Trophoblast cell (in vitro differentiated cells and primary cell): ENCODE data around the gene ANKRD52.
A peak's percentile ranks its signal among the peaks of the same experiment; 100 is the strongest.

ENCODE experiments used
- DNase-seq, 2 donors: peaks; one replicate each; pipeline ENCODE4 v3.0.0-alpha.2; 2016
- H2AFZ ChIP-seq: 2 replicates; pipeline ENCODE4 v1.6.1; 2013; ENCODE audit warnings: low read length, moderate library complexity, mild to moderate bottlenecking; ENCODE audit not compliant: insufficient read depth, poor library complexity
- H2AK5ac ChIP-seq: 2 replicates; pipeline ENCODE4 v1.6.1; 2013; ENCODE audit warnings: mild to moderate bottlenecking, low read length
- H2BK120ac ChIP-seq: 2 replicates; pipeline ENCODE4 v1.6.1; 2013; ENCODE audit warnings: low read length, mild to moderate bottlenecking, moderate library complexity; ENCODE audit not compliant: insufficient read depth, poor library complexity
- H2BK12ac ChIP-seq: 2 replicates; pipeline ENCODE4 v1.6.1; 2013; ENCODE audit warnings: mild to moderate bottlenecking, low read length, moderate library complexity
- H2BK5ac ChIP-seq: 2 replicates; pipeline ENCODE4 v1.6.1; 2013; ENCODE audit warnings: low read length, low read depth, moderate library complexity, mild to moderate bottlenecking; ENCODE audit not compliant: poor library complexity
- H3K14ac ChIP-seq: 2 replicates; pipeline ENCODE4 v1.6.1; 2013; ENCODE audit warnings: mild to moderate bottlenecking, low read length
- H3K18ac ChIP-seq: 2 replicates; pipeline ENCODE4 v1.6.1; 2013; ENCODE audit warnings: mild to moderate bottlenecking, low read length
- H3K23ac ChIP-seq: 2 replicates; pipeline ENCODE4 v1.6.1; 2013; ENCODE audit warnings: low read length
- H3K27ac ChIP-seq: 2 replicates; pipeline ENCODE4 v1.5.1; 2013; ENCODE audit warnings: low read depth, mild to moderate bottlenecking, inconsistent platforms, low read length, moderate library complexity
- H3K27me3 ChIP-seq: 2 replicates; pipeline ENCODE4 v1.6.1; 2013; ENCODE audit warnings: inconsistent platforms, mild to moderate bottlenecking, low read length, moderate library complexity; ENCODE audit not compliant: insufficient read depth
- H3K36me3 ChIP-seq, 2 experiments: 1 replicate in 1 of 2; 2 replicates in 1 of 2; pipeline ENCODE4 v1.6.1; 2013; ENCODE audit warnings: low read length in 2 of 2, mild to moderate bottlenecking in 2 of 2, moderate library complexity in 1 of 2; ENCODE audit not compliant: insufficient read depth in 2 of 2, control insufficient read depth in 1 of 2
- H3K4ac ChIP-seq: 2 replicates; pipeline ENCODE4 v1.6.1; 2013; ENCODE audit warnings: low read depth, mild to moderate bottlenecking, low read length, moderate library complexity
- H3K4me1 ChIP-seq, 2 experiments: 1 replicate in 1 of 2; 2 replicates in 1 of 2; pipeline ENCODE4 v1.6.1; 2013; ENCODE audit warnings: low read length in 2 of 2, mild to moderate bottlenecking in 2 of 2, moderate library complexity in 1 of 2; ENCODE audit not compliant: insufficient read depth in 2 of 2, control insufficient read depth in 1 of 2
- H3K4me2 ChIP-seq: 2 replicates; pipeline ENCODE4 v1.6.1; 2013; ENCODE audit warnings: inconsistent platforms, mild to moderate bottlenecking, low read length, moderate library complexity
- H3K4me3 ChIP-seq: 2 replicates; pipeline ENCODE4 v1.5.1; 2013; ENCODE audit warnings: mild to moderate bottlenecking, low read depth, low read length, inconsistent platforms
- H3K79me1 ChIP-seq: one replicate; pipeline ENCODE4 v1.6.1; 2013; ENCODE audit warnings: low read length
- H3K79me2 ChIP-seq: 2 replicates; pipeline ENCODE4 v1.6.1; 2013; ENCODE audit warnings: low read length, mild to moderate bottlenecking; ENCODE audit not compliant: control insufficient read depth, insufficient read depth, poor library complexity
- H3K9ac ChIP-seq: 2 replicates; pipeline ENCODE4 v1.6.1; 2013; ENCODE audit warnings: mild to moderate bottlenecking, low read length
- H3K9me3 ChIP-seq: 2 replicates; pipeline ENCODE4 v1.6.1; 2013; ENCODE audit warnings: low read depth, mild to moderate bottlenecking, control low read depth, inconsistent platforms, low read length; ENCODE audit not compliant: insufficient read depth
- H4K12ac ChIP-seq: 2 replicates; pipeline ENCODE4 v1.6.1; 2013; ENCODE audit warnings: low read depth, mild to moderate bottlenecking, low read length, moderate library complexity
- H4K8ac ChIP-seq: 2 replicates; pipeline ENCODE4 v1.6.1; 2013; ENCODE audit warnings: low read depth, mild to moderate bottlenecking, low read length, moderate library complexity
- H4K91ac ChIP-seq: one replicate; pipeline ENCODE4 v1.6.1; 2013; ENCODE audit warnings: low read depth, mild to moderate bottlenecking, low read length, moderate library complexity
- WGBS: extraction: QIAGEN DNeasy Blood & Tissue Kit; methylation state at CpG from one replicate; pipeline ENCODE4 v1.1.7; 2013; ENCODE audit warnings: missing lambda C conversion rate; ENCODE audit not compliant: insufficient read length, insufficient coverage; ENCODE audit errors: extremely low coverage; 5-methylcytosine and 5-hydroxymethylcytosine counted together

ANKRD52 gene

DNA sequence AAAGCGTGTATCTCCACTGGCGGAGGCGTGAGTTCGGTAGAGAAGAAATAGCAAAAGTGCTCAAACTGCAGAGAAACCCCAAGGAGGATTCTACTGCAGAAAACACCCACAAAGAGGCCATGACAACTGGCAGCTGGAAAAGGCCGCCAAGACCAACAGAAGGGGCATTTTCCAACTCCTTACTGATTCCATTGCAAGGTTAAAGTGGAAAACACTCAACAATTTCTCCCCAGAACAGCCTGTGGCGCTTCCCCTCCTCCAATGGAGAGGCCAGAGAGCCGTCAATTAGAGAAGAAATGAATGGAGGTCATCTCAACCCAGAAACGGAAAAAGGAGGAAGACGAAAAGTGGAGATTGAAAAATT lies 618 bp upstream of the ANKRD52 start:
- Histone ChIP-seq H2AFZ (peak overlapping the region; percentile 69), H2BK120ac (no peak overlapping the region), H3K79me2 (peaks cover 11% of the 10 kb centered on the region), H3K27ac (no peak overlapping the region), H3K4ac (peak overlapping the region; percentile 22), H4K91ac (peak overlapping the region; percentile 87), H3K36me3 (peaks cover 23 to 27% of the 10 kb centered on the region in 2 experiments), H3K14ac (peak overlapping the region; percentile 76), H3K4me3 (peak overlapping the region; percentile 85), H3K18ac (no peak overlapping the region), H3K4me2 (peak overlapping the region; percentile 91), H3K4me1 (peaks cover 8 to 9% of the 10 kb centered on the region in 2 experiments), H3K9ac (peak overlapping the region; percentile 98), H4K12ac (peak overlapping the region; percentile 96), H3K27me3 (no peaks in the 10 kb centered on the region), H3K9me3 (no peaks in the 10 kb centered on the region), H2BK12ac (no peak overlapping the region), H2AK5ac (no peak overlapping the region), H3K23ac (no peak overlapping the region), H2BK5ac (no peak overlapping the region), H4K8ac (peak overlapping the region; percentile 90), H3K79me1 (peaks cover 12% of the 10 kb centered on the region)
- DNase-seq = no peak
- WGBS = no CpG with 5 or more reads among the region's 9 CpGs

GRCh38 chr12:56257491-56258067 lies 605 bp downstream of the ANKRD52 start:
- Histone ChIP-seq H3K23ac (no peak overlapping the region), H4K91ac (peak overlapping the region; percentile 79), H2BK120ac (peak overlapping the region; percentile 52), H4K8ac (peak overlapping the region; percentile 90), H2AK5ac (peak overlapping the region; percentile 71), H3K14ac (peak overlapping the region; percentile 97), H3K27ac (peak overlapping the region; percentile 48), H3K27me3 (no peaks in the 10 kb centered on the region), H3K9ac (peak overlapping the region; percentile 86), H3K36me3 (peaks cover 34 to 39% of the 10 kb centered on the region in 2 experiments), H3K79me1 (peaks cover 12% of the 10 kb centered on the region), H3K18ac (peak overlapping the region; percentile 97), H2BK12ac (no peak overlapping the region), H3K4ac (peak overlapping the region; percentile 68), H2BK5ac (peak overlapping the region; percentile 78), H3K4me1 (peaks cover 8 to 9% of the 10 kb centered on the region in 2 experiments), H4K12ac (peak overlapping the region; percentile 79), H3K9me3 (no peaks in the 10 kb centered on the region), H3K79me2 (peaks cover 11% of the 10 kb centered on the region), H2AFZ (peak overlapping the region; percentile 96), H3K4me3 (peak overlapping the region; percentile 96), H3K4me2 (peak overlapping the region; percentile 91)
- DNase-seq = peak in 1 of 2 donors; percentile 26
- no CpG with 5 or more reads among the region's 27 CpGs for WGBS

DNA sequence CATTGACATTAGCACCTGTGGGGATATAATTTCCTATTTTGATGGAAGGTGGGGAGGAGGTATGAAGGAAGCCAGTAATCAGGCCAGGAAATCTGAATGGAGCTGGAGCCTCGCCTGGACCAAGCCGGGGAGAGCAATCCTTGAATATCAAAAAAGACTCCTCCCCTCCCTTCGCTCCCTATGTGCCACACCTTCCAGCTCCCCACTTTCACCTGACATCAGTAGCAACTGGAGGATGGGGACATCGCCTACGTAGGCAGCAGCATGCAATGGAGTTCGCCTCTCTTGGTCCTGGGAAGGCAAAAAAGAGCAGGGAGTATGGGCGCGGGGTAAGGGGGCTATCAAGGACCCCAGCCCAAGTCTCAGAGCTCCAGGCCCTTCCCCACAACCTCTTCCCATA lies 1.1 kb downstream of the ANKRD52 start:
- H3K14ac ChIP-seq = peak overlapping the region; percentile 33
- H2BK120ac ChIP-seq = no peak overlapping the region
- no peak overlapping the region for H4K8ac ChIP-seq
- H3K9me3 ChIP-seq = no peaks in the 10 kb centered on the region
- H3K18ac ChIP-seq = peak overlapping the region; percentile 71
- H4K12ac ChIP-seq = no peak overlapping the region
- H3K79me1 ChIP-seq = peaks cover 12% of the 10 kb centered on the region
- H3K9ac ChIP-seq = peak overlapping the region; percentile 14
- H3K27me3 ChIP-seq = no peaks in the 10 kb centered on the region
- DNase-seq = no peak
- H2AK5ac ChIP-seq = no peak overlapping the region
- no peak overlapping the region for H2AFZ ChIP-seq
- H2BK5ac ChIP-seq = no peak overlapping the region
- peaks cover 38 to 44% of the 10 kb centered on the region in 2 experiments for H3K36me3 ChIP-seq
- H3K27ac ChIP-seq = no peak overlapping the region
- H3K4me3 ChIP-seq = peak overlapping the region; percentile 96
- H2BK12ac ChIP-seq = no peak overlapping the region
- peaks cover 8 to 9% of the 10 kb centered on the region in 2 experiments for H3K4me1 ChIP-seq
- H3K4me2 ChIP-seq = peak overlapping the region; percentile 91
- peaks cover 11% of the 10 kb centered on the region for H3K79me2 ChIP-seq
- WGBS = no CpG with 5 or more reads among the region's 8 CpGs
- H3K23ac ChIP-seq = no peak overlapping the region
- H4K91ac ChIP-seq = no peak overlapping the region
- H3K4ac ChIP-seq = peak overlapping the region; percentile 42

GRCh38 chr12:56256326-56256960 lies 1.7 kb downstream of the ANKRD52 start:
- peak overlapping the region; percentile 91 for H3K4me2 ChIP-seq
- no peak for DNase-seq
- no CpG with 5 or more reads among the region's 4 CpGs for WGBS
- H3K18ac ChIP-seq = peak overlapping the region; percentile 58
- H3K27ac ChIP-seq = no peak overlapping the region
- no peak overlapping the region for H3K14ac ChIP-seq
- peaks cover 43 to 49% of the 10 kb centered on the region in 2 experiments for H3K36me3 ChIP-seq
- H2BK120ac ChIP-seq = no peak overlapping the region
- no peak overlapping the region for H3K23ac ChIP-seq
- H3K4me3 ChIP-seq = no peak overlapping the region
- peak overlapping the region; percentile 10 for H3K9ac ChIP-seq
- no peak overlapping the region for H4K12ac ChIP-seq
- no peak overlapping the region for H3K4ac ChIP-seq
- no peak overlapping the region for H2AFZ ChIP-seq
- no peak overlapping the region for H4K91ac ChIP-seq
- no peak overlapping the region for H4K8ac ChIP-seq
- H3K79me1 ChIP-seq = peaks cover 12% of the 10 kb centered on the region
- peaks cover 7 to 8% of the 10 kb centered on the region in 2 experiments for H3K4me1 ChIP-seq
- no peaks in the 10 kb centered on the region for H3K27me3 ChIP-seq
- no peak overlapping the region for H2BK5ac ChIP-seq
- no peaks in the 10 kb centered on the region for H3K9me3 ChIP-seq
- no peak overlapping the region for H2BK12ac ChIP-seq
- H2AK5ac ChIP-seq = no peak overlapping the region
- peaks cover 11% of the 10 kb centered on the region for H3K79me2 ChIP-seq
